Left lung (tissue), 10 donors: ENCODE data around the gene GSTT4. TPM values are rescaled to one million over a fixed set of nuclear protein-coding genes. Genes with fewer than 3 reads are reported as not detected.

Source experiments
- ATAC-seq: fragments of 200-7000 bp; cut with Tn5 transposase; one replicate; pipeline ENCODE4 v1.9.1; 2020; ENCODE audit warnings: moderate library complexity
- DNase-seq, 4 donors: peaks; one replicate each; pipeline ENCODE4 v3.0.0-alpha.2; 2013 to 2020
- H3K27ac ChIP-seq, 2 donors: fragments of 200-600 bp; sonication (generic) in 1 of 2; one replicate each; pipeline versions ENCODE4 v1.5.0 to v1.8.0; 2020 to 2021
- H3K27me3 ChIP-seq, 2 donors: fragments of 200-600 bp; sonication (generic) in 1 of 2; one replicate each; pipeline versions ENCODE4 v1.5.0 to v1.8.0; 2020 to 2021
- H3K36me3 ChIP-seq, 2 donors: fragments of 200-600 bp; sonication (generic) in 1 of 2; one replicate each; pipeline versions ENCODE4 v1.5.0 to v1.8.0; 2020 to 2021
- H3K4me1 ChIP-seq, 2 donors: fragments of 200-600 bp; one replicate each; pipeline ENCODE4 v1.8.0; 2021
- H3K4me3 ChIP-seq, 2 donors: fragments of 200-600 bp; sonication (generic) in 1 of 2; one replicate each; pipeline versions ENCODE4 v1.5.0 to v1.8.0; 2020 to 2021; ENCODE audit warnings: mild to moderate bottlenecking in 1 of 2
- H3K9me3 ChIP-seq, 2 donors: fragments of 200-600 bp; sonication (generic) in 1 of 2; one replicate each; pipeline versions ENCODE4 v1.5.0 to v1.8.0; 2020 to 2021
- intact Hi-C, 2 donors: fragments of 100-400 bp; cut with DNase I; formaldehyde crosslinking; loops; one replicate each; pipeline versions ENCODE4 v1.11.2 to v1.14.2; 2022
- polyA plus RNA-seq, 6 donors: library from polyadenylated mRNA; unstranded; fragments of 120-200 nt; gene quantifications; one replicate each; pipeline ENCODE4 v1.2.1, GENCODE V29; 2013; ENCODE audit not compliant: insufficient read length in 6 of 6
- total RNA-seq, 2 donors: library from RNA; stranded (reverse); fragmentation: NEBNext Ultra II Directional; extraction: Animal tissue kit (Norgen Biotek cat#: 25700); gene quantifications; one replicate each; pipeline ENCODE4 v1.2.1, GENCODE V29; 2021
- TF ChIP-seq, protein P1 (sequence below), 2 donors: fragments of 200-600 bp; sonication (generic) in 1 of 2; IDR thresholded peaks; one replicate each; pipeline versions ENCODE4 v1.5.0 to v1.8.0; 2021; ENCODE audit warnings: antibody characterized with exemption in 2 of 2
- donor health status: DM: no; HTN: yes; CAD: no.
- donor health status: DM: no; HTN: no; CAD: no.

Gene GSTT4
- total and polyA plus RNA-seq, 8 donors, result 0.07 TPM; not detected in 7

DNA sequence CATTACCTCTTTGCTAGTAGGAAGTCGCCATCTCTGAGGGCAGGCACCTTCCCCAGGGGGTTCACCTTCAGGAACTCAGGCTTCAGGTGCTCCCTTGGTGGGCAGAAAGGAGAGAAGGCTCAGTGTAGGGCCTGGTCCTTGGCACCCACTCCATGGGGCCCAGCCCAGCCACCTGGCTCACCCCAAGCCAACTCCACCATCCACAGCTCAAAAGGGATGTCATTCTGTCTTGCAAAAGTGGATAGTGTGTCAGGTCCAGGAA, 2.7 kb upstream of the GSTT4 start:
- ATAC-seq (no peak), DNase-seq (peak in 1 of 4 donors; percentile 57)
- H3K36me3 ChIP-seq, result no peaks in the 10 kb centered on the region
- H3K27me3 ChIP-seq, result no peaks in the 10 kb centered on the region
- H3K4me1 ChIP-seq, result peaks cover 6 to 15% of the 10 kb centered on the region in 2 donors
- TF ChIP-seq, protein P1, sequence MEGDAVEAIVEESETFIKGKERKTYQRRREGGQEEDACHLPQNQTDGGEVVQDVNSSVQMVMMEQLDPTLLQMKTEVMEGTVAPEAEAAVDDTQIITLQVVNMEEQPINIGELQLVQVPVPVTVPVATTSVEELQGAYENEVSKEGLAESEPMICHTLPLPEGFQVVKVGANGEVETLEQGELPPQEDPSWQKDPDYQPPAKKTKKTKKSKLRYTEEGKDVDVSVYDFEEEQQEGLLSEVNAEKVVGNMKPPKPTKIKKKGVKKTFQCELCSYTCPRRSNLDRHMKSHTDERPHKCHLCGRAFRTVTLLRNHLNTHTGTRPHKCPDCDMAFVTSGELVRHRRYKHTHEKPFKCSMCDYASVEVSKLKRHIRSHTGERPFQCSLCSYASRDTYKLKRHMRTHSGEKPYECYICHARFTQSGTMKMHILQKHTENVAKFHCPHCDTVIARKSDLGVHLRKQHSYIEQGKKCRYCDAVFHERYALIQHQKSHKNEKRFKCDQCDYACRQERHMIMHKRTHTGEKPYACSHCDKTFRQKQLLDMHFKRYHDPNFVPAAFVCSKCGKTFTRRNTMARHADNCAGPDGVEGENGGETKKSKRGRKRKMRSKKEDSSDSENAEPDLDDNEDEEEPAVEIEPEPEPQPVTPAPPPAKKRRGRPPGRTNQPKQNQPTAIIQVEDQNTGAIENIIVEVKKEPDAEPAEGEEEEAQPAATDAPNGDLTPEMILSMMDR (IDR thresholded peaks at IDR 0.05), result no peak
- no peaks in the 10 kb centered on the region for H3K9me3 ChIP-seq
- intact Hi-C loops, result no loop called here
- no peak overlapping the region for H3K4me3 ChIP-seq
- H3K27ac ChIP-seq, result no peak overlapping the region

DNA sequence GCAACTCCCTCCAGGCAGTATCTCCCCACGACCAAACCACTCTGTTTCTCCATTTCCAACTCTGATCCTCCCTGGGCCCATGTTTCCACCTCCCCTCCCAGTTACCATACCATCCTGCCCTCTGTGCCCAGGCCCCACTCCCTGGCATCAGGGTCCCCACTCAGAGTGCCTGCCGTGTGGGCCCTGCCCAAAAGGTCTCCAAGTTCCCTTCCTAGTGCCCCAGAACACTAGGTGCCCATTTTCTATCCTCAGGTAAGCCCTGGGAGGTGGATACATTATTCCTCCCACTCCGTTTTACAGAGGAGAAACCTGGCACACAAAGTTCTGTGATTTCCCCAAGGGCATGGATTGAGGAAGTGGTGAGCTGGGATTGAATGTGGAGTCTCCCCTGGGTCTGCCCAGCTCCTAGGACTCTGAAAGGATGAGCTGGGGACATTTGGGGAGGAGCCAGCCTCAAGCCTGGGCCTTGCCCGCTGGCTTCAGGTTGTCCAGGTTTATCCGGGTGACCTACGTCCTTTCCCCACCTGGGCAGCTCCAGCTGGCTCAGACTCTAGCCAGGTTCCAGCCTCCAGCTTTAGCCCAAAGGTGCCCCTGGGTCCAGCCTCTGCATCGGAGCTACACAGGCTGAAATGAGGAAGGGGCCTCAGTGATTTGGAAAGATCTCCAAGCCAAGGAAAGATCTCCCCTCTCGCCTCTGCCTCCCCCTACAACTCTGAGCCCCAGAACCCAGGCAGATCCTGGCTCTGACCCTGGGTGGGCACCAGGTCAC, 2.2 kb upstream of the GSTT4 start:
- Histone ChIP-seq H3K9me3 (no peaks in the 10 kb centered on the region), H3K4me1 (peaks cover 3 to 10% of the 10 kb centered on the region in 2 donors), H3K4me3 (no peak overlapping the region), H3K27ac (no peak overlapping the region), H3K27me3 (no peaks in the 10 kb centered on the region), H3K36me3 (no peaks in the 10 kb centered on the region)
- DNase-seq (peak in 1 of 4 donors; percentile 62), ATAC-seq (no peak)
- TF ChIP-seq, protein P1 (IDR thresholded peaks at IDR 0.05), result no peak
- intact Hi-C loops, result no loop called here

DNA sequence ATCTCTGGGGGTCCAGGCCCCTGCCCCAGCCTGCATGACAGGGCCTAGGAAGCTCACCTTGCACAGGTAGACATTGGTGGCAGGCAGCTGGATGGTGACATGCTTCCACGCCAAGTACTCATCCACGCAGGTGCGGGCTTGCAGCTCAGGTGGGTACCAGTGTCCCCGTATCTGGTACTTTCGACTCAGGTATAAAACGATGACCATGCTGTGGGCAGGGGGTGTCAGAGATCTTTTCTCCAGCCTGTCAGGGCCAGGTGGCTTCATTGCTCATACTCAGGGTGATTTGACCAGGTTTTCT, 1.6 kb upstream of the GSTT4 start:
- intact Hi-C loops, result no loop called here
- Histone ChIP-seq H3K36me3 (no peaks in the 10 kb centered on the region), H3K9me3 (no peaks in the 10 kb centered on the region), H3K4me3 (no peak overlapping the region), H3K4me1 (peaks cover 0 to 4% of the 10 kb centered on the region in 2 donors), H3K27me3 (no peaks in the 10 kb centered on the region), H3K27ac (no peak overlapping the region)
- TF ChIP-seq, protein P1 (IDR thresholded peaks at IDR 0.05), result no peak
- ATAC-seq (no peak), DNase-seq (peak in 1 of 4 donors; percentile 72)

DNA sequence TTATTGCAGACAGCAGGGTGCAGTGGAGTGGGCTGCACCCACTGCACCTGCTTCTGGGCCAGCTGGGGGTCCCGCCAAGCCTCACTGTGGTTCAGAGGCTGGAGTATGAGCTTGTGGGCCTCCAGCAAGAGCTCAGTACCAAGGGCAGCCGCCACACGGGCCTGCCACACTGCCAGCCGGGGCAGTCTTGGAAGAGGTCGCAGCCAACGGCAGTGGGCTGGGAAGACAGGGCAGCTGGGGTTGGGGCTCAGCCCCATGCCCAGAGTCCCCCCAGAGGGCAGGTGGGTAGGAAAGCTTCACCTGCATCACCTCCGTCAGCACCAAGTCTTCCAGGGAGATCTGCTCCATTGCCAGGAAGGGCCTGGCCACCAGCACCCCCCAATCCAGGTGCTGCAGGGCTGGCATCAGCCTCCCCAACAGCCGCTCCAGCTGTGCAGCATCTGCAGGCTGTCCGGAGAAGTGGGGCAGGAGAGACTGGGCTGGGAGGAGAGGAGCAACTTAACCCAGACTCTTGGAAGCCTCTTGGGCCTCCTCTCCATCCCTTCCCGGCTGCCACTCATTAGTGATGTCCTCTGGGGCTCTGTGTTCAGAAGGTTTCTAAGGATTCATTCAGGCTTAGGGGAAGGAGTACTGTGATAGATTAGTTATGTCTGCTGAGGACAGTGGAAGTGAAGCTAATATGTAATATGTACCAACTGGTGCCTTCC, 1.1 kb upstream of the GSTT4 start:
- TF ChIP-seq, protein P1 (IDR thresholded peaks at IDR 0.05), result no peak
- no peak for ATAC-seq
- intact Hi-C loops, result no loop called here

DNA sequence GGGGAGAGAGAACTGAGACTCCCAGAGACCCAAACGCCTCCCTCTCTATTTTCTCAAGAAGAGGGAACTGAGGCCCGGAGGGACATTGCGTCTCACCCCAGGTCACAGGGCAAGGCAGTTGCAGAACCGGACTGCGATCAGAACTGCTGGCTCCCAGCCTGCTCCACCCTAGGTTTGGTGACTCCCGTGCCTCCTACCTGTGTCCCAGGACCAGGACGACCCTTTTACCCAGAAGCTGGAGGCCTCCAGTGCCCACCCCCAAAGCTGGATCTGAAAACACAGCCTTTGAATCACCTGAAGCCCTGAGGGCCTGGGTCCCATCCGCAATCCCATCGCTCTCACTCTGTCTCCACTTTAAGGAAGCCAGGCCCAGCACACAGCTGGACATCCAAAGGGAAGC, 1.4 kb downstream of the GSTT4 start:
- intact Hi-C loops, result no loop called here
- Histone ChIP-seq H3K4me1 (no peaks in the 10 kb centered on the region), H3K27me3 (no peaks in the 10 kb centered on the region), H3K9me3 (no peaks in the 10 kb centered on the region), H3K27ac (no peak overlapping the region), H3K36me3 (no peaks in the 10 kb centered on the region), H3K4me3 (no peak overlapping the region)
- ATAC-seq, result no peak
- TF ChIP-seq, protein P1 (IDR thresholded peaks at IDR 0.05), result no peak
- no peak for DNase-seq

More for the DNA sequence above, 1.1 kb upstream of the GSTT4 start:
- H3K9me3 ChIP-seq, result no peaks in the 10 kb centered on the region
- H3K4me3 ChIP-seq, result no peak overlapping the region
- H3K4me1 ChIP-seq, result peaks cover 0 to 3% of the 10 kb centered on the region in 2 donors
- no peak for DNase-seq
- H3K27me3 ChIP-seq, result no peaks in the 10 kb centered on the region
- H3K27ac ChIP-seq, result no peak overlapping the region
- no peaks in the 10 kb centered on the region for H3K36me3 ChIP-seq
